ENCODE results near the gene SCMH1. TPM values are rescaled to one million over a fixed set of nuclear protein-coding genes. Genes with fewer than 3 reads are reported as not detected.

Gene SCMH1
- total RNA-seq, 4 donors from 2014 or later = 27.6 to 105 (median 48.5) TPM

DNA sequence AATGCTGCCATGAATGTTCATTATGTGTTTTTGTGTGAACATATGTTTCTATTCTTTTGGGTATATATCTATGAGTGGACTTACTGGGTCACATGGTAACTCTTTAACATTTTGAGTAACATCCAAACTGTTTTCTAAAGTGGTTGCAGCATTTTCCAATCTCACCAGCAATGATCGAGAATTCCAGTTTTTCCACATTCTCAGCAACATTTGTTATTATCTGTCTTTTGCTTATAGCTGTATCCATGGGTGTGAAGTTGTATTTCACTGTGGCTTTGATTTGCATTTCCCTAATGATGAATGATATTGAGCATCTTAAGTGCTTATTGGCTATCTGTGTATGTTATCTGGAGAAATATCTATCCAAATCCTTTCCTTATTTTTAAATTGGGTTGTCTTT is 131.4 kb downstream of the SCMH1 start:
- Histone ChIP-seq H3K4me3 (no peak overlapping the region), H3K4me1 (peaks cover 6 to 12% of the 10 kb centered on the region in 2 donors), H3K9me3 (no peaks in the 10 kb centered on the region), H3K36me3 (no peaks in the 10 kb centered on the region), H3K27ac (peak overlapping the region; percentile 94 to 97), H3K27me3 (no peaks in the 10 kb centered on the region)
- intact Hi-C loops (cut with DNase I; ENCODE audit: low total_unique reads) = no loop called here
- DNase-seq = no peak
- TF ChIP-seq POLR2A (IDR thresholded peaks at IDR 0.05) = no peak
- TF ChIP-seq, protein P1, sequence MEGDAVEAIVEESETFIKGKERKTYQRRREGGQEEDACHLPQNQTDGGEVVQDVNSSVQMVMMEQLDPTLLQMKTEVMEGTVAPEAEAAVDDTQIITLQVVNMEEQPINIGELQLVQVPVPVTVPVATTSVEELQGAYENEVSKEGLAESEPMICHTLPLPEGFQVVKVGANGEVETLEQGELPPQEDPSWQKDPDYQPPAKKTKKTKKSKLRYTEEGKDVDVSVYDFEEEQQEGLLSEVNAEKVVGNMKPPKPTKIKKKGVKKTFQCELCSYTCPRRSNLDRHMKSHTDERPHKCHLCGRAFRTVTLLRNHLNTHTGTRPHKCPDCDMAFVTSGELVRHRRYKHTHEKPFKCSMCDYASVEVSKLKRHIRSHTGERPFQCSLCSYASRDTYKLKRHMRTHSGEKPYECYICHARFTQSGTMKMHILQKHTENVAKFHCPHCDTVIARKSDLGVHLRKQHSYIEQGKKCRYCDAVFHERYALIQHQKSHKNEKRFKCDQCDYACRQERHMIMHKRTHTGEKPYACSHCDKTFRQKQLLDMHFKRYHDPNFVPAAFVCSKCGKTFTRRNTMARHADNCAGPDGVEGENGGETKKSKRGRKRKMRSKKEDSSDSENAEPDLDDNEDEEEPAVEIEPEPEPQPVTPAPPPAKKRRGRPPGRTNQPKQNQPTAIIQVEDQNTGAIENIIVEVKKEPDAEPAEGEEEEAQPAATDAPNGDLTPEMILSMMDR (IDR thresholded peaks at IDR 0.05) = no peak

DNA sequence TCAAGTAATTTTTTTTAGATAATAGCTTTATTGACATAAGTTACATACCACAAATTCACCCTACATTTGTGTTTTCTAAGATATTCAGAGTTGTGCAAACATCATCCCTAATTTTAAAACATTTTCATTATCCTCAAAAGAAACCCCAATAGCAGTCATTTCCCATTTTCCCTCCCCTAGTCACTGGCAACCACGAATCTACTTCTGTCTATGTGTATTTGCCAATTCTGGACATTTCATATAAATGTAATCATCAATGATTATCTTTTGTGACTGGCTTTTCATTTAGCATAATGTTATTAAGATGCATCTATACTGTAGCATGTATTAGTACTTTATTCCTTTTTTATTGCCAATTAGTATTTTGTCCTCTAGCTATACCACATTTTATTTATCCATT is 131.8 kb downstream of the SCMH1 start:
- no peak for TF ChIP-seq POLR2A (IDR thresholded peaks at IDR 0.05)
- TF ChIP-seq, protein P1 (IDR thresholded peaks at IDR 0.05) = no peak
- Histone ChIP-seq H3K4me3 (no peak overlapping the region), H3K36me3 (no peaks in the 10 kb centered on the region), H3K4me1 (peaks cover 6 to 12% of the 10 kb centered on the region in 2 donors), H3K27me3 (no peaks in the 10 kb centered on the region), H3K27ac (peak overlapping the region; percentile 94 to 97), H3K9me3 (no peaks in the 10 kb centered on the region)
- DNase-seq = no peak
- intact Hi-C loops (cut with DNase I; ENCODE audit: low total_unique reads) = no loop called here

DNA sequence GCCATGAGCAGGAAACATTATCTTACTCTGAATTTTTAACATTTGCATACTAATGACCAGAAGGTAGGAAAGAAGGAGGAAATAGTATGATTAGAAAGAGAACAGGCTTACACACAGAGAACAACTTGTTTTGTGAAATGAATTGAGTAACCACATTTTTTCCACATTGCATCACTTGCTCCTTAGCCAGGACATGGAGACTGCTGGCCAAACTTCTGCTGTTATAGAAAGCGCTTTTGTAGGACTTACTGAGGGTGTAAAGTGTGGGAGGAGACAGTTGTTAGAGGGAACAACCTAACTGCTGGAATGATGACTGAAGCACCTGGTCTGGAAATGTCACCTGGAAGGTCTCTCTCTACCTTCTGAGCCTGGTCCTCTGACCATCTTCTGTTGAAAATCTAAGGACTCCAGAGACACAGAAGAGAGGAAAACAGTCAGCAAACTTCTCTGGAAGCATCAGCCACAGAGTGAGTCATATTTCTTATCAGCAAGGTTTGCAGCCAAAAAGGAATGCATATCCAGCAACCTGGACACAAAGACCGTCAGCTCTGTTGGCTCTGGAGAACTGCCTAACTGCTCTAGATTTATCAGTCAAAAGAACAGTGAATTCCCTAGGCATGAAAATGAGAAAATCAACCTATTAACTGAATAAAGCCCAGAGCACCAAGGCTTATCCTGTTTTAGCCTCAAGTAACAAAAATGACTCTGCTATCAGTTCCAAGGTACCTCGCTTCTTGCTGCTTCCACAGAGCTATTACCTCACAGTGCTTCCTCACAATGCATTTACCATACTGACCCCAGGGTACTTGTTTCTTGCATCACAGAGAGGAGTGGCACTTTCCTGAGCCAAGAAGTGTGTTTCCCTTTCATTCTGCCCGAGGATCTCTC is 132.6 kb downstream of the SCMH1 start:
- H3K27me3 ChIP-seq = no peaks in the 10 kb centered on the region
- H3K4me3 ChIP-seq = no peak overlapping the region
- no peaks in the 10 kb centered on the region for H3K9me3 ChIP-seq
- peak in 1 of 2 donors; percentile 17 for TF ChIP-seq POLR2A (IDR thresholded peaks at IDR 0.05)
- TF ChIP-seq, protein P1 (IDR thresholded peaks at IDR 0.05) = no peak
- DNase-seq = peak; percentile 68 to 80
- peak overlapping the region; percentile 94 to 97 for H3K27ac ChIP-seq
- H3K36me3 ChIP-seq = no peaks in the 10 kb centered on the region
- peaks cover 6 to 12% of the 10 kb centered on the region in 2 donors for H3K4me1 ChIP-seq
- intact Hi-C loops (cut with DNase I; ENCODE audit: low total_unique reads) = no loop called here

DNA sequence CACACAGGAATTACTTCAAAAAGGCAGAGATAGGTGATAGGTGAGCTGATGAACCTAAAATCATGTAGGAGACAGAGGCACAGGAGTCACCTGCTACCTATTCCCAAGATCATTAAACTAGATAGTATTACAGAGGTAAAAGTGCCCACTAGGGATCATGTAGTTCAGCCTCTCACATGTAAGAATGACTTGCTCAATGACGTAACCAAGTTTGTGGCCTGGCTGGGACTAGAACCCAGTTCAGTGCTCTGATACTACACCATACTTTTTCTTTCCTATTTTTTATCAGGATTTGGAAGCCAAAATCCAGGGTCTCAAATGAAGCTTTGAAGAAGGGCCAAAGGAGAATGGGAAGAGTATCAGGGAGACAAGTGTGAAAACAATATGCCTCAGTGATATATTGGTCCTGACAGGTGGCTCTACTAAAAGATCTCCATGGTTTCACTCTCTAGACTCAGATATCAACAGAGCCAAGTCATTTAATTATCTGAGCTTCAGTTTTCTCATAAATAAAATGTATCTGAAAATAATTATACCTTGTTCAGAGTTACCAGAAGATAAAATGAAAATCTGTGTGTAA is 133.3 kb downstream of the SCMH1 start:
- intact Hi-C loops (cut with DNase I; ENCODE audit: low total_unique reads) = no loop called here
- H3K4me1 ChIP-seq = peaks cover 6 to 12% of the 10 kb centered on the region in 2 donors
- peak overlapping the region; percentile 94 to 97 for H3K27ac ChIP-seq
- H3K27me3 ChIP-seq = no peaks in the 10 kb centered on the region
- no peak overlapping the region for H3K4me3 ChIP-seq
- peak in 1 of 2 donors; percentile 3 for TF ChIP-seq POLR2A (IDR thresholded peaks at IDR 0.05)
- TF ChIP-seq, protein P1 (IDR thresholded peaks at IDR 0.05) = no peak
- no peaks in the 10 kb centered on the region for H3K36me3 ChIP-seq
- DNase-seq = peak; percentile 57 to 69
- H3K9me3 ChIP-seq = no peaks in the 10 kb centered on the region

DNA sequence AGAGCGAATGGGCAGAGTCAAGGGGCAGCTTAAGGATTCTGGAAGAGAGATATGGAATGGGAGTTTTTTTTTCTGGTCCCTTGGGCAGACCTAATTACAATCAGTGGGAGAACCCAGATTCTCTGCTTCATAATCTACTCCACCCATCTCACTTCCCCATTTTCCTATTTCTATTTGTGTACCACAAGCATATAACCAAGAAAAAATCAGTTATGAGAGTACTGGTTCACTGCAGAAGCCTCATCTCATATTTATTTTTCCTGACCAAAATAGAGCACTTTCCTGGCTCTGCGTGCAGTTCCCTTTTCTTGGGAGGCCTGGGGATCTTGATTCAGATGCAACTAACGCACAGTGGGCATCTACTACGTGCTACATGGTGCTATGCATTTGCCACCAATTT is 138.3 kb downstream of the SCMH1 start:
- Histone ChIP-seq H3K36me3 (no peaks in the 10 kb centered on the region), H3K27me3 (no peaks in the 10 kb centered on the region), H3K9me3 (no peaks in the 10 kb centered on the region), H3K27ac (peak overlapping the region; percentile 70 to 81), H3K4me1 (peaks cover 15 to 16% of the 10 kb centered on the region in 2 donors), H3K4me3 (no peak overlapping the region)
- TF ChIP-seq, protein P1 (IDR thresholded peaks at IDR 0.05) = no peak
- no peak for TF ChIP-seq POLR2A (IDR thresholded peaks at IDR 0.05)
- intact Hi-C loops (cut with DNase I; ENCODE audit: low total_unique reads) = no loop called here
- no peak for DNase-seq

Measured in uterus (tissue), 4 donors.